HG02943 (cell line): ENCODE data around the gene APOM.

Experiments
- ATAC-seq: cut with Tn5 transposase; IDR thresholded peaks from one replicate; pipeline ENCODE4 v1.9.1; 2021; ENCODE audit warnings: mild to moderate bottlenecking, low read depth, moderate library complexity; ENCODE audit not compliant: unreplicated experiment

APOM gene

DNA sequence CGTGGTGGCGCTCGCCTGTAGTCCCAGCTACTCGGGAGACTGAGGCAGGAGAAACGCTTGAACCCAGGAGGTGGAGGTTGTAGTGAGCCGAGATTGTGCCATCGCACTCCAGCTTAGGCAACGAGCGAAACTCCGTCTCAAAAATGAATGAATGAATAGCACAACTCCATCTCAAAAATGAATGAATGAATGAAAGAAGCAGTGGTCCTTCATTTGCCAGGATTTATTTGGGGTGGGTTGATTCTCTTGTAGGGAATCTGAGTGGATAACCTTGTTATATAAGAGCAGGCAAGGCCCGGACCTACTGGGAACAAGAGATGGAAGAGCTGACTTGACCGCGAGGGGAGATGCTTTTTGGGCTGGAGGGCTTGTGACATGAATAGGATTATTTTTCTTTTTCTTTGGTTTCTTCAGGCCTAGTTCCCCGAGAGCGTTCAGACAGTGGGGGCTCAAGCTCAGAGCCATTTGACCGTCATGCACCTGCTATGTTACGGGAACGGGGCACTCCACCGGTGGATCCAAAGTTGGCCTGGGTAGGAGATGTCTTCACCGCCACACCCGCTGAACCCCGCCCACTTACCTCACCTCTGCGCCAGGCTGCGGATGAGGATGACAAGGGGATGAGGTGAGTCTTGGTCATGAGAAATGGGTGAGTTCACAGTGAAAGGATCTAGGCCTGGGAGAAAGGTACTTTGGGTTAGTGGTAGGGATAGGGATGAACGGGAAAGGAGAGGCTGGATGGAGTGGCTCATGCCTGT is 25.3 kb upstream of the APOM start:
- no peak for ATAC-seq

DNA sequence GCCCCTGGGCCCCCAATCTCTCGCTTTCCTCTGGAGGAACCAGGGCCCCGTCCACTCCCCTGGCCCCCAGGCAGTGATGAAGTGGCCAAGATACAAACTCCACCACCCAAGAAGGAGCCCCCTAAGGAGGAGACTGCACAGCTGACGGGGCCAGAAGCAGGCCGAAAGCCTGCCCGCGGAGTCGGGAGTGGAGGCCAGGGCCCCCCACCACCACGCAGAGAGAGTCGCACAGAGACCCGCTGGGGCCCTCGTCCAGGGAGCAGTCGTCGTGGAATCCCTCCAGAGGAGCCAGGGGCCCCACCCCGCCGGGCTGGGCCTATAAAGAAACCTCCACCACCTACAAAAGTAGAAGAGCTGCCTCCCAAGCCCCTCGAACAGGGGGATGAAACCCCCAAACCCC is 24.5 kb upstream of the APOM start:
- ATAC-seq, result no peak

DNA sequence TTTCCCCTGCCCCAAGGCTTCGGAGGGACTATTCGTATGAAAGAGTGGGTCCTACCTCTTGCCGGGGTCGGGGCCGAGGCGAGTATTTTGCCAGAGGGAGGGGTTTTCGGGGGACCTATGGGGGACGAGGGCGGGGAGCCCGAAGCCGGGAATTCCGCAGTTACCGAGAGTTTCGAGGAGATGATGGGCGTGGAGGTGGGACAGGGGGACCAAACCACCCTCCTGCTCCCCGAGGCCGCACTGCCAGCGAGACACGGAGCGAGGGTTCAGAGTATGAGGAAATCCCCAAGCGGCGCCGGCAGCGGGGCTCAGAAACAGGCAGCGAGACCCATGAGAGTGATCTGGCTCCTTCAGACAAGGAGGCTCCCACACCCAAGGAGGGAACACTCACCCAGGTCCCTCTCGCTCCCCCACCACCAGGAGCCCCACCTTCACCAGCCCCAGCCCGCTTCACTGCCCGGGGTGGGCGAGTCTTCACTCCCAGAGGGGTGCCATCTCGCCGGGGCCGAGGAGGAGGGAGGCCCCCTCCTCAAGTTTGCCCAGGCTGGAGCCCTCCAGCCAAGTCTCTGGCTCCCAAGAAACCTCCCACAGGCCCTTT is 23.9 kb upstream of the APOM start:
- ATAC-seq, result no peak

DNA sequence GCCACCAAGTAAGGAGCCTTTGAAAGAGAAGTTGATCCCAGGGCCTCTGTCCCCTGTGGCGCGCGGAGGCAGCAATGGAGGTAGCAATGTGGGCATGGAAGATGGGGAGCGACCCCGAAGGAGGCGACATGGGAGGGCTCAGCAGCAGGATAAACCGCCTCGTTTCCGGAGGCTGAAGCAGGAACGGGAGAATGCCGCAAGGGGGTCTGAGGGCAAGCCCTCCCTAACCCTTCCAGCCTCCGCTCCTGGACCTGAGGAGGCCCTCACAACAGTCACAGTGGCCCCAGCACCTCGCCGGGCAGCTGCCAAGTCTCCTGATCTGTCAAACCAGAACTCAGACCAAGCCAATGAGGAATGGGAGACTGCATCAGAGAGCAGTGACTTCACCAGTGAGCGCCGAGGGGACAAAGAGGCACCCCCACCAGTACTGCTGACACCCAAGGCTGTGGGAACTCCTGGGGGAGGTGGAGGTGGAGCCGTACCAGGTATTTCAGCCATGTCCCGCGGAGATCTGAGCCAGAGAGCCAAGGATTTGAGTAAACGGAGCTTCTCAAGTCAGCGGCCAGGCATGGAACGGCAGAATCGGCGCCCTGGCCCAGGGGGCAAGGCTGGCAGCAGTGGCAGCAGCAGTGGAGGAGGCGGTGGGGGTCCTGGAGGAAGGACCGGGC is 23.3 kb upstream of the APOM start:
- ATAC-seq, result no peak

DNA sequence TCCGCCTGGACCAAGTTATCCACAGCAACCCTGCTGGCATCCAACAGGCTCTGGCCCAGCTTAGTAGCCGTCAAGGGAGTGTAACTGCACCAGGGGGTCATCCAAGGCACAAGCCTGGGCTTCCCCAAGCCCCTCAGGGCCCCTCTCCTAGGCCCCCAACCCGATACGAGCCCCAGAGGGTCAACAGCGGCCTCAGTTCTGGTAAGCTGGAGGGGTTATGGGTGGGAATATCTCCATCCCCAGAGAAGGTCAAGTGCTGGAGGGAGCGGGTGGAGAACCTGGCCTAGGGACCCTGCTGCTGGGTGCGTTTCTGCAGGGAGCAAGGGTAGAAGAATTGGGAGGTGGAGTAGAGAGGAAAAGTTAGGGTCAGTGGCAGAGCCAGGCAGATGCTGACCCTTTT is 22.2 kb upstream of the APOM start:
- no peak for ATAC-seq

DNA sequence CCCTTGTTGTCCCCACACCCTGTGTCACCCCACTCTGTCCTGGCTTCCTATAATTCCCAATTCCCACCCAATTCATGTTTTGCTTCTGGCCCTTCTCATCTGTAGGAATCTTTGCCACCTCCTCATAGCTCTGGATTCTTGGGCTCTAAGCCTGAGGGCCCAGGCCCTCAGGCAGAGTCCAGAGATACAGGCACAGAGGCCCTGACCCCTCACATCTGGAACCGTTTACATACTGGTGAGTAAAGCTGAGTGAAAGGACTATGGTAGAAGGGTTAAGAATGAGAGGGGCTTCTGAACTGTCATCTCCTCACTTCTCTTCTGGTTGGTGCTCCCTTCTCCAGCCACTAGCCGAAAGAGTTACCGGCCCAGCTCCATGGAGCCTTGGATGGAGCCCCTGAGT is 21.6 kb upstream of the APOM start:
- no peak for ATAC-seq

DNA sequence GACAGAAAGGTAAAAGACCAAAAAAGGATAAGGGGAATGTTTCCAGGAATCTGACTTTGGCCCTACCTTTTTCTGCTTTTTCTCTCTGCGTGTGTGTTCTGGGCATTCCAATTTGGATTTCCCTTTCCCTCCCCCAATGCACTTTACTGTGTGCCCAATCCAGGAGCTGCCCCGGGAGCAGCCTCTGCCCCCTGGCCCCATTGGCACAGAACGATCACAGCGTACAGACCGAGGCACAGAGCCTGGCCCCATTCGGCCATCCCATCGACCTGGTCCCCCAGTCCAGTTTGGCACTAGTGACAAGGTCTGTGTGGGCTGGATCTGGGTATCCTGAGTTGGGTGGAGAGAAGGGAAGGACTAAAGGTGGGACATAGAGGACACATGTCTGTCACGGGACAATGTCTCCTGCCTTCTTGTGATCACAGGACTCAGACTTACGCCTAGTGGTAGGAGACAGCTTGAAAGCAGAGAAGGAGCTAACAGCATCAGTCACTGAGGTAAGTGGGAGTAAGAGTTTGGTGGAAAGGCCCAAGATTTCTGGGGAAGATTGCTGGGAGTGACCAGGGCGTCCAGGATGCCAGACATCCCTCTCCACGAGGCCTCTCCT is 20.6 kb upstream of the APOM start:
- ATAC-seq, result no peak

DNA sequence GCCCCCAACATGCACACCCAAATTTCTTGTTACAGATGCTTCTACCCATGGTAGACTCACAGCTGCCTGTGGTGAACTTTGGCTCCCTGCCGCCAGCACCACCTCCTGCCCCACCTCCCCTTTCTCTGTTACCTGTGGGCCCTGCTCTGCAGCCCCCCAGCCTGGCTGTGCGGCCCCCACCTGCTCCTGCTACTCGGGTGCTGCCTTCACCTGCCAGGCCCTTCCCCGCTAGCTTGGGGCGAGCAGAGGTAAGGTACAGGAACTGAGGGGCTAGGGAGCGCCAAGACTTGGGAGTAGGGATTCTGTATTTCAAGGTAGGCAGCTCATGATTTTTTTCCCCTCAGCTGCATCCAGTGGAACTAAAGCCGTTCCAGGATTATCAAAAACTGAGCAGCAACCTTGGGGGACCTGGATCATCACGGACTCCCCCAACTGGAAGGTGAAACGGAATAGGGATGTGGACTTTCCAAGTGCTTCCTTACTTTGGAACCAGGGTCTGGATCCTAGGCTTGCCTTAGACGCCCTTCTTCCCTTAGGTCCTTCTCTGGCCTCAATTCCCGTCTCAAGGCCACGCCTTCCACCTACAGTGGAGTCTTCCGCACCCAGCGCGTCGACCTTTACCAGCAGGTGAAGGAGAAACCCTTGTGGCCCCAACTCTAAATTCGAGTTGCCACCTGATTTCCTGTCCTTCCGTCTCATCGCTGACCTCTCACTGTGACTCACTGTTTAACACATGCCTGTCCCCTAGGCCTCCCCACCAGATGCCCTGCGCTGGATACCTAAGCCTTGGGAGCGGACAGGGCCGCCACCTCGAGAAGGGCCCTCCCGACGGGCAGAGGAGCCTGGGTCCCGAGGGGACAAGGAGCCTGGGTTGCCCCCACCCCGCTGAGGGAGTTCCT is 18.7 kb upstream of the APOM start:
- ATAC-seq, result no peak

DNA sequence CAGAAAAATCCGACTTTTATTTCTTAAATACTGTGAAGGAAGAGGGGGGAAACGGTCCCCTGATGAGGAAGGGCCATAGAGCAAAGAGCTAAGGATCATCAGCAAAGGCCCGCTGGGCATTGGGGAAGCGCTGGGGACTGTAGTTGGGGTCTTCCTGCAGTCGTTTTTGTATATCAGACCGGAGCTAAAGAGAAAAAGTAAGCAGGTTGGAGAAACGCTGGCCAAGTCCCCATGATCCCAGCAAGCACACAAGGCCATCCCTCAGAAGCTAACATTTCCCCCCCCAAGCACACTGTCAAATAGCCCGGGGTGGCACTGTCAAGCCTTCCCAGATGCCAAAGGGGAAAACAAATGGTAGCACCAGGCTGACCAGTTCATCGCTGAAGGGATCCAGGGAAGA is 16.7 kb upstream of the APOM start:
- no peak for ATAC-seq

DNA sequence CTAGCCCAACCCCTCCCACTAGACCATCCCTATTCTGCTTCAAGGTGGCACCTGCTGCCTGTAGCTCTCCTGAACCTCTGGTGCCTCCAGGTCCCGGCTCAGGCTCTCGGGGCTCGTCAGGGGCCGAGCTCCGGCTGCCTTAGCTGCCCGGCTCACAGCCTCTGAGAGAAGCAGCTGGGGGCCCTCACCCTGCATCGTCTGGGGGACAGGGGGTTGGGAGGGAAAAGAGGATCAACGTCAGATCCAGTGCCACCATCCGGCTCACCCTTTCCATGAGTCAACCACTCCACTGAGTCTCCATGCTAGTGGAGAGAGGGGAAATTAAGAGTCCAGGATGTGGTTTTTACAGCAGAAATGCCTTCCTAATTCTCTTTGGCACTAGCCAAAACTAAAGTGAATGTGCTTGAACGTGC is 16.2 kb upstream of the APOM start:
- no peak for ATAC-seq

DNA sequence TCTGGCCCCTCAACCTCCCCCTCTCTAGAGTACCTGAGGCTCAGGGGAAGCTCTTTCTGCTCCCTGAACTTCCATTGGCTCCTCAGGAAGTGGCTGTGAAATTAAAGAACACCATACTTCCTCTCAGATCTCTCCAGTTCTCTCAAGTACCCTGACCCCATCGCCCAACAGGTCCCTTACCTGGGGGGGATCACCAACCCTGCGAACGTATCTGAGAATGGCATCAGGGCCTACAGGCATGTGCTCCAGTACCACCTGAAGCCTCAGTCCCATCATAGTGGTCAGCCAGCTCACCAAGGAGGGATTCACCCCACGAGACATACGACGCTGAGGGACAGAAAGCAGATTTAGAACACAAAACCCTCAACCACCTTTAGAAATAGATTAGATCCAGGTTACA is 15.1 kb upstream of the APOM start:
- no peak for ATAC-seq

DNA sequence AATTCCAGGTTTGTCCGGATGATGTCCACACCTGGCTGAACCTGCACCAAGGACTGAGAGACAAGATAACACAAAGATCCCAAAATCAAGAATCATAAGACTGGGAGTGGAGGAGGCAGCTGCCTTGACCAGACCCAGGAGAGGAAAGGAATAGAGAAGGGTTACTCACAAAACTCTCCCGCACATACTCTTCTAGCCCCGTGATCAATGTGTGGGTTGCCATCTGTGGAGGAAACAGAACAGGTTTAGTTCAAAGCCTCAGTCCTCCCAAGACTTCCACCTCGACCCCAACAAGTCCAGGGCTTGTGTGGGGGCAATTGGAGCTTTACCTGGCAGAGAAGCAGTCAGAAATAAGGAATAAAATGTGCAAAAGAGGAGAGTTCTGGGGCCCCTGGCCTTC is 14.3 kb upstream of the APOM start:
- ATAC-seq, result no peak

DNA sequence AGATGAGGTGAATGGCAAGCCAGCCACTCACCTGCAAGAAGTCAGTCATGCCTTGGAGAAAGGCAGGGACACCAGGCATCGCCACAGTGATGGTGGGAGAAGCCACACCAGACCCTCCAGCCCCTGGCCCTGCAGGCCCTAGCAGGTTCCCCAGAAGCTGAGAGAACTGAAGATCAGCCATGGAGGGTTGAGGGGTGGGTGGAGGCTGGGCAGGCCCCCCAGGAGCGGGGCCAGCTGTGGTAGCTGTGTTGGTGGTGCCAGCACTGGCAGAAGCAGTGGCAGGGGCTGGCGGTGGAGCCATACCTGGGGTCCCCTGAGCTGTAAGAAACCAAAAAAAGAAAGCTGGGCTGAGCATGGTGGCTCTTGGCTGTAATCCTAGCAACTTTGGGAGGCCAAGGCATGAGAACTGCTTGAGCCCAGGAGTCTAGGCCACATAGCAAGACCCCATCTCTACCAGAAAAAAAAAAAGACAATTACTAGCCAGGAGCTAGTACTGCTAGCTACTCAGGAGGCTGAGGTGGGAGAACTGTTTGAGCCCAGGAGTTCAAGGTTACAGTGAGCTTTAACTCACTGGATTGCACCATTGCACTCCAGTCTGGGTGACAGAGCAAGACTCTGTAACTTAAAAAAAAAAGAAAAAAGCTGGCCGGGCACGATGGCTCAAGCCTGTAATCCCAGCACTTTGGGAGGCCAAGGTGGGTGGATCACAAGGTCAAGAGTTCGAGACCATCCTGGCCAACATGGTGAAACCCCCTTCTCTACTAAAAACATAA is 12.7 kb upstream of the APOM start:
- ATAC-seq, result no peak

DNA sequence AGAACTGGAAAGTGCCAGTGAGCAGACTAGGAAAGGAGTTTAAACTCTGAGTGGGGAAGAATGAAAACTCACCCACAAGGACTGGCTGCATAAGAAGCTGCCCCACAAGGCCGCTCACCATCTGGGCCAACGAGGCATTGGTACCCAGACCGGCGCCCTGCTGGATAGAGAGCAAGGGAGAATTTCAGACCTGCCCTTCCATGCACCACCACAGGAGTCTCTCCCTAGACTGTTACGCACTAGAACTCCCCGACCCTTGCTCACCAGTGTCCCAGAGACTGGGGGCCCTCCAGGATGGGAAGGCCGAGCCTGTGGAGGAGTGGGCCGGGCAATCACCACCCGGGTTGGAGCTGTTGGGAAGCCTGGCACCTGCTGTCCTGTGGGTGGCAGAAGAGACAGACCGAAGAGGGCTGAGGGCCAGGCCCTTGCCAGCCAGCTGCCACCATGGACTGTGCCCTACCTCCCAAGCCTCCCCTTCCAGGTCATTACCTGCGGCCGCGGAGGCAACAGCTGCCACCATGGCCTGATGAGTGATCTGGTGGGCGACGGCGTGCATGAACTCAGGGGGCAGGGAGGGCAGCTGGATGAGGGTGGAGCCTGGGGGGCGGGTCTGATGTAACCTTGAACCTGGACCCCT is 11.8 kb upstream of the APOM start:
- ATAC-seq, result no peak

DNA sequence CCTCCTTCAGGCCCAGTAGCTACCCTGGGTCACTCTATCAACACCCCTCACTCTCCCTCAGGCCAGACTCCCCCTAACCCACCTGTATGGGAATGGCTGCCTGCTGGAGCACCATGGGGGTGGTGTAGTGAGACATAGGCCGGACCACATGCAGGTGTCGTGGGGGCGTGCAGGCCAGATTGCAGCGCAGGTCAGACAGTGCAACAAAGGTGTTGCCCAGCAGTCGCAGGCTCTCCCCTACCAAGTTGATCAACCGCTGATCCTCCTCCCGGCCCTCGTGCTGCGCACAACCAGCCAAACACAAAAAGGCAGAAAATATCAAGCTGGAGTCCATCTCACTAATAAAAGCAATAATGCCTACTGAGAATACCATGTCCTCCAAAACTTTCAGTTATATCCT is 10.4 kb upstream of the APOM start:
- ATAC-seq, result no peak

DNA sequence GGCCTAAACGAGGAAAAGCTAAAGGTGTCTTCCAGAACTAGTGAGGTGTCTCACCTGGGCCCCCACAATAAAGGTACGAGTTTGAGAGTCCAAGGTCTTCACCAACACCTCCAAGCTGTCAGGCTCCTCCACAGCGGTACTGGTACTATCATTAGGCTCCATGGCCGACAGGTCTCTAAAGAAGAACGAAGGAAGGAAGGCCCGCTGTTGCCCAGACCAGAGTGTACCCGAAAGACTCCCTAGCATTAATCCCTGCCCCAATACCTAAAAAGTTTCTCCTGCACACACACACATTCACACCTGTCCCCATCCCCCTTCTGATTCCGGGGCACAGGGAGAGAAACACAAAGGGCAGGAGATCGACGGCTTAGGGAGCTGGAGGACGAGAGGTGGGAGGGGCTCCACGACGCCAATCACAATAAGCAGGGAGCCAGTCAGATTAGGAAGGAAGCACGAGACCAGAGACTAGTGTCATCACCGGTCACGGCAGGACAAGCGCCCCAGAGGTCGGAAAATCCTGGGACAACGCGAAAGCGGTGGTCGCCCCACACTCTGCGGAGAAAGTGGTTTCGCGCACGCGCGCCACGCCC is 4.0 kb upstream of the APOM start:
- peak; percentile 27 for ATAC-seq

DNA sequence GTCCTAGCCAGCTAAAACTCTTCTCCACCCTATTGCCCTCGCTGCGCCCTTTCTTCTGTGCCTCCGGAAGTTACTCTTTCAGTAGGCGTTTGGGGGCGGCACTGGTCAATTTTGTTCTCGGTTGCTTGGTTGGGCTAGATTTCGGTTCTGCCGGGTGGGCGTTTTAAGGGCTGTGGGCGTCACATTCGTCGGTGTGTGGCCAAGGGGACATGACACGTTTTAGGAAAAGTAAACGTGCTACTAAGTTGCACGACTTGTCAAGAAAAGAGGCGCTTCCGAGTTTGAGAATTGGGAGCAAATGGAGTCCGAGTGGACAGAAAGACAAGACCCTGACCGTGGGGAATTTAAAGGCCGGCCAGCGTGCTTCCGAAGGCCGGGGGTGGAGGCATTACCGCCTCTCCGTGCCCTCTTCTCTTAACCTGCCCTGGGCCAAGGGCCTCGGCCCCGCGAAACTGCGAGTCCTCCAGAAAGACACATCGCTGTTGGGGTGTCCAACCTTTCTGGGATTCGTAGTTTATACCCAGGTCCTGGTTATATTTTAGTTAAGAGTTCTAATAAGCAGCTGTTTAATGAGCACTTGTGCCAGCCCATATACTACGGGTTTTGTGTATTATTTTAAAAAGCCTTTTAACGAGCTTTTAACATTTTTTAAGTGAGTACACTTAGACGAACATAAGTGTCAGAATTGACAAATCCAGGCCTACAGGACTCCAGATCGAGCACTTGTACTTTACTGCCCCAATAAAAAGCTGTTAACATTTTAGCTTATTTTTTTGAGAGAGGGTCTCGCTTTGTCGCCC is 2.6 kb upstream of the APOM start:
- ATAC-seq, result peak; percentile 68
